Fibroblast of the aortic adventitia (primary cell): Measurements from ENCODE around the gene TEX12. TPM values are rescaled to one million over a fixed set of nuclear protein-coding genes. Genes with fewer than 3 reads are reported as not detected.

Experiments
- DNase-seq: peaks from one replicate; pipeline ENCODE4 v3.0.0-alpha.2; 2010; ENCODE audit warnings: low read depth
- H3K4me3 ChIP-seq: 2 replicates; pipeline ENCODE4 v1.5.1; 2011; ENCODE audit warnings: low read depth, mild to moderate bottlenecking, control low read depth, low read length, moderate library complexity
- total RNA-seq: library from RNA; depleted of rRNA; stranded (reverse); fragments of >200 nt; gene quantifications from 2 replicates; pipeline ENCODE4 v1.2.3, GENCODE V29; 2012; ENCODE audit warnings: low replicate concordance
- TF ChIP-seq, protein P1 (sequence below): IDR thresholded peaks from 2 replicates; pipeline ENCODE4 v1.5.1; 2011; ENCODE audit warnings: mild to moderate bottlenecking, low read length, control low read depth, inconsistent platforms; ENCODE audit not compliant: insufficient read depth

The TEX12 gene
- total RNA-seq, 1 donor, result 0.36 TPM

DNA sequence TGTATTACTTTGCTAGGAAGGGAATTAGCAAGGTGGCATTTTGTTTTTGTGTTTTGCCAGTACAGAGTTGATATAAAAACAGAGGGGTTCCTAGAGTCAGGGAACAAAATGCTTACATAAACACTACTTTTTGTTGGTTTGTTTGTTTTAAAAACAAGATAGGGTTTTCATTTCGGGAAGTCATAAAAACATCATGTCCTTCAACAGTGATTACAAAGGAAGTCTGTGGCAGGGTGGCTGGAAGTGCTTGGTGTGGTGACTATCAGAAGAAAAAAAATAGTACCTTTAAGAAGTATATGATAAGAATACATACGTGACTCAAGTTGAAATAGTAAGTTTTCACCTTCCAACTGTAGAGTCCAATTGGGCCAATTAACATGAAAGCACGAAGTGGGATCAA, 2.1 kb upstream of the TEX12 start:
- H3K4me3 ChIP-seq, result no peak overlapping the region
- DNase-seq, result no peak
- TF ChIP-seq, protein P1, sequence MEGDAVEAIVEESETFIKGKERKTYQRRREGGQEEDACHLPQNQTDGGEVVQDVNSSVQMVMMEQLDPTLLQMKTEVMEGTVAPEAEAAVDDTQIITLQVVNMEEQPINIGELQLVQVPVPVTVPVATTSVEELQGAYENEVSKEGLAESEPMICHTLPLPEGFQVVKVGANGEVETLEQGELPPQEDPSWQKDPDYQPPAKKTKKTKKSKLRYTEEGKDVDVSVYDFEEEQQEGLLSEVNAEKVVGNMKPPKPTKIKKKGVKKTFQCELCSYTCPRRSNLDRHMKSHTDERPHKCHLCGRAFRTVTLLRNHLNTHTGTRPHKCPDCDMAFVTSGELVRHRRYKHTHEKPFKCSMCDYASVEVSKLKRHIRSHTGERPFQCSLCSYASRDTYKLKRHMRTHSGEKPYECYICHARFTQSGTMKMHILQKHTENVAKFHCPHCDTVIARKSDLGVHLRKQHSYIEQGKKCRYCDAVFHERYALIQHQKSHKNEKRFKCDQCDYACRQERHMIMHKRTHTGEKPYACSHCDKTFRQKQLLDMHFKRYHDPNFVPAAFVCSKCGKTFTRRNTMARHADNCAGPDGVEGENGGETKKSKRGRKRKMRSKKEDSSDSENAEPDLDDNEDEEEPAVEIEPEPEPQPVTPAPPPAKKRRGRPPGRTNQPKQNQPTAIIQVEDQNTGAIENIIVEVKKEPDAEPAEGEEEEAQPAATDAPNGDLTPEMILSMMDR, result no peak

DNA sequence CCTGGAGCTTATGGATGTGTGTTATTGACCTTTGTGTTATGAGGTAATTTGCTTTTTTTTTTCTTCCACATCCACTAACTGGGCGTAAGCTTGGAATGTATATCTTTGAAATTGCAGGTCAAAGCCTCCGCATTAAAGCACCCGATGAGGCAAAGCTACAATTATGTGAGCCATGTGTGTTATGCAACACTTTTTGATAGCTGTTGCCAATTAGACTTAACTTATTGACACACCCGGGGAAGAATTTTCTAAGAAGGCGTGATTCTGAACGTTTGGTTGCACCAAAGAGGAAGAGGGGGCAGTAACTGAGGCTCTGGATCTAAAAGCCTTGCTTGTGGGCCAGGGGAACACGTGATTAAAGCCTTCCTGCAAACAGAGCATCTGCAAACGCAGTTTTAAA, 610 bp upstream of the TEX12 start:
- H3K4me3 ChIP-seq, result no peak overlapping the region
- TF ChIP-seq, protein P1, result no peak
- DNase-seq, result peak; percentile 47

DNA sequence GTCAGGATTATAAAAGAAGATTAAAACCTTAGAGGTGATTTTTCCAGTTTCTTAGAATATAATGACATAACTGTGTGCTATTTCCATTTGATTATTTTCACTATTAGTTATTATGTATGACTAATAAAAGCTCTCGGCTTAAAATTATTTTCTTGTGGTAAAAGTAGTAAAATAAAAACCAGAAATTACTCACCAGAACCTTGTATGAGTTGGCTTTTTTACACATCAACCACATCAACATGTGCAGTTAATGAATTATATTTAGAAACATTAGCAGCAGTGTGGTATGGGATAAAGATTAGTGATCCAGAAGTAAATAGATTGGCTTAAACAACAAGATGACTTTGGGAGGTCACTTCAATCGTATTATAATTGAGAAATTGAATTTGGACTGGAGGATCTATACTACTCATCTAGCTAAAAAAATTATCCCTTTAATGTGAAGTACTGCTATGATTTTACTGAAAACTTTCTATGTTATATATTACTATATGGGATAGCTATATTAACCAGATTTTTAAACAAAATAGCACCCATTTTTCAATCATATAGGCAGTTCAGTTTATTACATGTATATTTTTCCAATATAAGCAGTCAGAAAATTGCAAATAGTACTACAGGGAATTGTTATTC, 5.3 kb downstream of the TEX12 start:
- DNase-seq, result no peak
- no peak overlapping the region for H3K4me3 ChIP-seq
- TF ChIP-seq, protein P1, result no peak

DNA sequence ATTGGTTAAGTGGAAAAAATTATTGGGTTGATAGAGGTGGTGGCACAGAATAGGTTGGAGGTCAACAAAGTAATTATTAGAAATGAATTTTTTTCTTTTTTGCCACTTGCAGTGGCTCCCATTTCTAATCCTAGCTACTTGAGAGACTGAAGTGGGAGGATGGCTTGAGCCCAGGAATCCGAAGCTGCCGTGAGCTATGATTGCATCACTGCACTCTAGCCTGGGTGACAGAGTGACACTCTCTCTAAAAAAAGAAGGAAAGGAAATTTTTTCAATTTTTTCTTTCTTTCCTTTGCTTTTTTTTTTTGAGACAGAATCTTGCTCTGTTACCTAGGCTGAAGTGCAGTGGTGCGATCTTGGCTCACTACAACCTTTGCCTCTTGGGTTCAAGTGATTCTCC, 6.0 kb downstream of the TEX12 start:
- no peak for DNase-seq
- no peak overlapping the region for H3K4me3 ChIP-seq
- TF ChIP-seq, protein P1, result no peak

DNA sequence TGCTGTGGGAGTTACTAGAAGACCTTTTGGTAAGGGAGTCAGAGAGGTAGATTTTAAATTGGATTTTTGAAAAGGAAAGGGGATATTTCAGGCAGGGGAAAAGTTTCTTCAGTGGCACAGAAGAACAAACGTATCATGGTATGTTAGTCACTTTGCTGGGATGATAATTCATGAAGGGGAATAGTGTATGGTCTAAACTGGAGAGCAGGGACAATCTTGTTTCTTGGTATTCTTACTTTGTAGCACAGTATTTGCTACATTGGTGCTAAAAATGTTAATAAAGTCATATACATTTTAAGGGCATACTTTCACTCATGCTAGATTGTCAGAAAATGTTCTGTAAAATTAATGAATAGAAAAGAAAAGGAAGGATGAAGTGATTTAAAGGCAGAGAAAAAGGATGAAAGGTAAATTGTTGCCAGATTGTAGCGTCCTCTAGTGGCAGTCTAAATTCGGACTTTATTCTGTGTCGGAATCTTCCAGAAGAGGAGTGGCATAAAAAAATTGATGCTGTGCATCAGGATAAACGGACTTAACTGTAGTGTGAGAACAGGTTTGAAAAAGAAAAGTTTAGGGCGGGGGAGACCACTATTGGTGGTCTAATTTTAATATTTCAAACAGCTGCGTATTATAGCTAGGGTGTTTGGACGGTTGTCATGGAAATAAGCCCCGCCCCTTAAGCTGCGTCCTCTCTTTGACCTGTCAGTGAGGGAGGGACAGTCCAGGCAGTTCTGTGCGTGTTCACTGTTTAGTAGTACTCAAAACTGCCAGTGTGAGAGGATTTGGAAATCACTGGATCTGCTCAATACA, 7.8 kb downstream of the TEX12 start, which contains the start of gene BCO2:
Gene BCO2 (plus strand): TSS at position 724 of the 810 bp plus-strand sequence. CDS start 90 bp downstream, outside the sequence.
- H3K4me3 ChIP-seq, result peak within 1 kb of the TSS; percentile 36
- DNase-seq, result peak; percentile 74
- TF ChIP-seq, protein P1, result peak; percentile 73

DNA sequence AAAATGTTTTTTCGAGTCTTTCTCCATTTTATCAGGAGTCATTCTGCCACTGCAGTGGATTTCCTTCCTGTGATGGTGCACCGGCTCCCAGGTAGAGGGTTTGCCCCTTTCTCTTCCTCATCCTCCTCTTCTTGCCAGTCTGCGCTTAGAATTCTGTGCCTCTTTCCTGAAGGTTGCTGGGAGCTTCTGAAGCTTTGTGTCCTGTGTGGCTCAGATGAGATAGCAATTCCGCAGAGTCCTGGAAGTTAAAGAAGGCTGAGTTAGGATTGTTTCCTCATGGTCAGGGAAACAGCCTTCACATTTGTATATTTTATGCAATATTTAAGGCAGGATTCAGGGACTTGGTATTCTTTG, 8.4 kb downstream of the TEX12 start:
- H3K4me3 ChIP-seq, result peak overlapping the region; percentile 36
- no peak for DNase-seq
- TF ChIP-seq, protein P1, result no peak

DNA sequence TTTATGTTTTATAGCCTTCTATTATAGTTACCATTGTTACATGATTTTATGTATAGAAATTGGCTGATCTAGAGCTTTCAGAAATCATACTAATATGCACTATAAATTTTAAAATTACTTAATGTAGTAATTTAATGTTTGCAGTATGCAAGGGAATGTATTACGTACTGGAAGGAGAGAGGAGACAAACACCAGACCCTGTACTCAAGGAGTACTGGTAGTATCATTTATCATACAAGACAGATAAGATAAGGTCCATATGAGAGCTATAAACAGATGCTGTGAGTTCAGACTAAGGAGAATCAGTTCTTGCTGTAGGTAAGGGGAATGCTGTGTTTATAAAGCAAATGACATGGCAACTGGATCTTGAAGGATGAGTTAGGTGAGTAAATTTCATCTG, 8.9 kb downstream of the TEX12 start:
- DNase-seq, result no peak
- no peak overlapping the region for H3K4me3 ChIP-seq
- TF ChIP-seq, protein P1, result no peak
